Endothelial cell (in vitro differentiated cells): Measurements from ENCODE around the gene ADAMTS2. TPM values are rescaled to one million over a fixed set of nuclear protein-coding genes. Genes with fewer than 3 reads are reported as not detected.

Experiments
- DNase-seq: peaks from one replicate; pipeline ENCODE4 v3.0.0; 2021; ENCODE audit warnings: low spot score
- H3K27ac Mint-ChIP-seq: one replicate; pipeline ENCODE4 v1.8.0; 2021; ENCODE audit warnings: mixed read lengths, inconsistent platforms; ENCODE audit not compliant: unreplicated experiment
- H3K27me3 Mint-ChIP-seq: one replicate; pipeline ENCODE4 v1.8.0; 2021; ENCODE audit warnings: mild to moderate bottlenecking, moderate library complexity, mixed read lengths, inconsistent platforms; ENCODE audit not compliant: unreplicated experiment
- H3K36me3 Mint-ChIP-seq: one replicate; pipeline ENCODE4 v1.8.0; 2021; ENCODE audit warnings: mild to moderate bottlenecking, low read depth, mixed read lengths, inconsistent platforms; ENCODE audit not compliant: unreplicated experiment
- H3K4me1 Mint-ChIP-seq: one replicate; pipeline ENCODE4 v1.8.0; 2021; ENCODE audit warnings: mild to moderate bottlenecking, mixed read lengths, inconsistent platforms; ENCODE audit not compliant: unreplicated experiment
- H3K4me3 Mint-ChIP-seq: one replicate; pipeline ENCODE4 v1.8.0; 2021; ENCODE audit warnings: mild to moderate bottlenecking, mixed read lengths, inconsistent platforms; ENCODE audit not compliant: unreplicated experiment
- H3K9me3 Mint-ChIP-seq: one replicate; pipeline ENCODE4 v1.8.0; 2021; ENCODE audit warnings: mixed read lengths, inconsistent platforms; ENCODE audit not compliant: unreplicated experiment
- CTCF ChIP-seq: fragments of 200-600 bp; sonication (generic); IDR thresholded peaks from one replicate; pipeline ENCODE4 v1.5.0; 2021; ENCODE audit warnings: antibody characterized with exemption; ENCODE audit not compliant: unreplicated experiment
- total RNA-seq: library from RNA; stranded (reverse); fragmentation: NEBNext Ultra II Directional; extraction: Animal tissue kit (Norgen Biotek cat#: 25700); gene quantifications from one replicate; pipeline ENCODE4 v1.2.1, GENCODE V29; 2021; ENCODE audit not compliant: unreplicated experiment

Gene ADAMTS2
- total RNA-seq, 1 donor from 2014 or later = 1.5 TPM

- H3K4me3 Mint-ChIP-seq = no peak overlapping the region
- H3K4me1 Mint-ChIP-seq = peaks cover 17% of the 10 kb centered on the region
- peak; percentile 39 for DNase-seq
- H3K36me3 Mint-ChIP-seq = peaks cover 17% of the 10 kb centered on the region
- TF ChIP-seq CTCF = no peak
- peaks cover 37% of the 10 kb centered on the region for H3K27me3 Mint-ChIP-seq
- no peak overlapping the region for H3K27ac Mint-ChIP-seq
- no peaks in the 10 kb centered on the region for H3K9me3 Mint-ChIP-seq
These were observed 153 bp downstream of the ADAMTS2 start for GRCh38 chr5:179345183-179345432.

GRCh38 chr5:179344431-179345182 lies 654 bp downstream of the ADAMTS2 start:
- TF ChIP-seq CTCF = no peak
- Mint-ChIP-seq H3K27me3 (peaks cover 34% of the 10 kb centered on the region), H3K27ac (no peak overlapping the region), H3K4me3 (no peak overlapping the region), H3K9me3 (no peaks in the 10 kb centered on the region), H3K4me1 (peaks cover 17% of the 10 kb centered on the region), H3K36me3 (peaks cover 17% of the 10 kb centered on the region)
- peak; percentile 33 for DNase-seq

- H3K36me3 Mint-ChIP-seq = peaks cover 17% of the 10 kb centered on the region
- TF ChIP-seq CTCF = peak; percentile 52
- peaks cover 17% of the 10 kb centered on the region for H3K4me1 Mint-ChIP-seq
- H3K9me3 Mint-ChIP-seq = no peaks in the 10 kb centered on the region
- DNase-seq = peak; percentile 64
- H3K27me3 Mint-ChIP-seq = peaks cover 34% of the 10 kb centered on the region
- no peak overlapping the region for H3K27ac Mint-ChIP-seq
- H3K4me3 Mint-ChIP-seq = no peak overlapping the region
These were observed 1.4 kb downstream of the ADAMTS2 start for GRCh38 chr5:179343719-179344430.

- no peak overlapping the region for H3K27ac Mint-ChIP-seq
- no peak for DNase-seq
- H3K9me3 Mint-ChIP-seq = no peaks in the 10 kb centered on the region
- TF ChIP-seq CTCF = no peak
- H3K27me3 Mint-ChIP-seq = peaks cover 34% of the 10 kb centered on the region
- peaks cover 17% of the 10 kb centered on the region for H3K4me1 Mint-ChIP-seq
- H3K4me3 Mint-ChIP-seq = peak overlapping the region; percentile 79
- H3K36me3 Mint-ChIP-seq = peaks cover 17% of the 10 kb centered on the region
These were observed 2.1 kb downstream of the ADAMTS2 start for GRCh38 chr5:179343021-179343718.

- Mint-ChIP-seq H3K27me3 (peaks cover 34% of the 10 kb centered on the region), H3K4me3 (no peak overlapping the region)
- peak; percentile 47 for DNase-seq
These were observed 2.7 kb downstream of the ADAMTS2 start for GRCh38 chr5:179342577-179342976.

More at GRCh38 chr5:179342577-179342976, 2.7 kb downstream of the ADAMTS2 start:
- TF ChIP-seq CTCF = no peak
- H3K9me3 Mint-ChIP-seq = no peaks in the 10 kb centered on the region
- H3K4me1 Mint-ChIP-seq = peaks cover 17% of the 10 kb centered on the region
- peaks cover 17% of the 10 kb centered on the region for H3K36me3 Mint-ChIP-seq
- H3K27ac Mint-ChIP-seq = no peak overlapping the region
